Psoas muscle (tissue), 8 donors: ENCODE measurements around the gene ETV6. TPM values are rescaled to one million over a fixed set of nuclear protein-coding genes. Genes with fewer than 3 reads are reported as not detected.

Experiments
- ATAC-seq, 4 donors: fragments of 200-7000 bp; cut with Tn5 transposase; one replicate each; pipeline ENCODE4 v1.9.1; 2020; ENCODE audit warnings: moderate library complexity in 3 of 4, mild to moderate bottlenecking in 2 of 4
- DNase-seq, 2 donors: peaks; one replicate each; pipeline ENCODE4 v3.0.0-alpha.2; 2020
- H3K27ac ChIP-seq: fragments of 200-600 bp; one replicate; pipeline ENCODE4 v1.8.0; 2022
- H3K27me3 ChIP-seq, 3 donors: fragments of 200-600 bp in 1 of 3; one replicate each; pipeline versions ENCODE4 v1.6.1 to v1.8.0; 2013 to 2022; ENCODE audit warnings: low read length in 2 of 3, mild to moderate bottlenecking in 2 of 3, moderate library complexity in 1 of 3; ENCODE audit not compliant: insufficient read depth in 3 of 3
- H3K36me3 ChIP-seq, 2 donors: fragments of 200-600 bp in 1 of 2; one replicate each; pipeline versions ENCODE4 v1.6.1 to v1.8.0; 2013 to 2022; ENCODE audit warnings: low read depth in 1 of 2, mild to moderate bottlenecking in 1 of 2, moderate library complexity in 1 of 2; ENCODE audit not compliant: insufficient read depth in 1 of 2
- H3K4me1 ChIP-seq: fragments of 200-600 bp; one replicate; pipeline ENCODE4 v1.8.0; 2022
- H3K4me3 ChIP-seq: fragments of 200-600 bp; one replicate; pipeline ENCODE4 v1.8.0; 2022; ENCODE audit warnings: mild to moderate bottlenecking
- H3K9me3 ChIP-seq: fragments of 200-600 bp; one replicate; pipeline ENCODE4 v1.8.0; 2022
- CTCF ChIP-seq: fragments of 200-600 bp; IDR thresholded peaks from one replicate; pipeline ENCODE4 v1.8.0; 2022; ENCODE audit warnings: antibody characterized with exemption
- WGBS, 3 donors: extraction: QIAGEN DNeasy Blood & Tissue Kit; methylation state at CpG; one replicate each; pipeline versions ENCODE4 v1.1.6 to v1.1.7; 2013; 5-methylcytosine and 5-hydroxymethylcytosine counted together
- intact Hi-C, 2 donors: fragments of 100-400 bp; cut with DNase I; formaldehyde crosslinking; loops; one replicate each; pipeline versions ENCODE4 v1.11.0 to v1.14.2; 2022
- polyA plus RNA-seq, 3 donors: library from polyadenylated mRNA; stranded (reverse); fragments of 200-250 nt; gene quantifications; one replicate each; pipeline ENCODE4 v1.2.3, GENCODE V29; 2013
- total RNA-seq, 4 donors: library from RNA; stranded (reverse); fragmentation: NEBNext Ultra II Directional in 2 of 4; extraction: Animal tissue kit (Norgen Biotek cat#: 25700) in 2 of 4; gene quantifications; one replicate each; pipeline versions ENCODE4 v1.2.1 to v1.2.4, GENCODE V29; 2021 to 2023
- donor health status: healthy with polysubstance abuse.
- donor health status: DM: no; HTN: no; CAD: no; lungs with moderate emphysema.
- donor health status: Bipolar disorder and iron deficiency.
- donor health status: healthy.
- donor health status: DM: yes; HTN: yes; CAD: no.
- donor health status: DM: no; HTN: no; CAD: no.
- donor health status: DM: no; HTN: no; CAD: no.
- donor health status: DM: yes; HTN: yes; CAD: no.

ETV6 gene
- total and polyA plus RNA-seq, 7 donors, result 2.8 to 22.9 (median 4.9) TPM

- WGBS, 3 donors, result 93 to 96% (median 93%) methylated on average over 7 of the region's 7 CpGs
- no peak for TF ChIP-seq CTCF
- intact Hi-C loops, result no loop called here
- no peaks in the 10 kb centered on the region for H3K9me3 ChIP-seq
- ATAC-seq (no peak), DNase-seq (no peak)
- H3K27me3 ChIP-seq, result no peaks in the 10 kb centered on the region
- H3K4me3 ChIP-seq, result no peak overlapping the region
- peaks cover 8% of the 10 kb centered on the region for H3K4me1 ChIP-seq
- H3K36me3 ChIP-seq, result no peaks in the 10 kb centered on the region
- H3K27ac ChIP-seq, result no peak overlapping the region
These were observed 80.1 kb downstream of the ETV6 start for GRCh38 chr12:11729439-11730150.

DNA sequence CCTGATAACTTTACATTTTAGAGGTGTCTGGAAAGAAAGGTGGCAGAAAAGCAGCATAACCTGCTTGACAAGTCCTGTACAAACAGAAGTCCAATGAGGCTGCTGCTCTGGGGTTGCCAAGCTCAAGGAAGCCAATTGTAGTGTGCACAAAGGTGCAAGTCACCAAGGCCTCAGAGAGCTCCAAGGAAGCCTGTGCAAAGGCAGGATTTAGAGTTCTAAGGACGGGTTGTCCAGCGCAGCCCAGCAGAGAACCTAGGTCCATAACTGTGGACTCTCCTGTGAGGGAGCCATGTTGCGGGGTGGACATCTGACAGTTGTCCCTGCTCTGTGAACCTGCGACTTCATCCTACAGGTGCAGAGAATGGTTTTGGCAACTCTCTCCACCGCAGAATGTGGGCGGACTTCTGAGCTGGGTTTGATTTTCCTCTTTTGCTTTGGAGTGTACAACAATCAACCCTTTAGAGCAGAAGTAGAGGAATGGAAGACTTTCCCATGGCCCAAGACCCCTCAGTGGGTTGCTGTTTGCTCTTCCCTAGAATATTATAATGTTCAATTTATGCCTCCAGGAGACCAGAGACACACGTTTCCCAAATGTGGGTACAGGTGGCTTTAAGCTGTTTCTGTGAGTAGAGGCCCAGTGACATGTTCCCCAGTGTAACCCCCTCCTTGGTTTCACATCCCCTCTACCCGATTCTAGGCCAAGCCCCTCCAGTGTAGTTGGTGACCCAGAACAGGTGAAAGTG is 81.0 kb downstream of the ETV6 start:
- intact Hi-C loops, result no loop called here
- Histone ChIP-seq H3K4me1 (no peaks in the 10 kb centered on the region), H3K4me3 (no peak overlapping the region), H3K36me3 (no peaks in the 10 kb centered on the region), H3K9me3 (no peaks in the 10 kb centered on the region), H3K27me3 (no peaks in the 10 kb centered on the region), H3K27ac (no peak overlapping the region)
- ATAC-seq (no peak), DNase-seq (no peak)
- no peak for TF ChIP-seq CTCF
- whole genome bisulfite sequencing, 3 donors, result 90 to 93% (median 90%) methylated on average over 8 of the region's 8 CpGs

DNA sequence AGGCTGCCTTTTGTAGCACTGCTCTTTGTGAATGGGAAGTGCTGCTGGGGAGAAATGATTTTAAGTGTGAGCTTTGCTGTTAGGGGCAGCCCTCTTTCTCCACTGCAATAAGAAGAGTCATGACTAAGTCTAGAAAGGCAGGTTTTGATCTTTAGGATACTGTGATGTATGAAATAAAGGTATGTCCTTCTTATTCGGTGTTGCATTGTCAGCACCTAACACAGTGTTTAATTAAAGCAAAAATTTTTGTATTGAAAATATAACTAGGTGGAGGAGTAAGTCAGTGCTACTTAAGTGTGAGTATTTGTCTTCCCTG is 81.5 kb downstream of the ETV6 start:
- Histone ChIP-seq H3K4me1 (no peaks in the 10 kb centered on the region), H3K4me3 (no peak overlapping the region), H3K27ac (no peak overlapping the region), H3K36me3 (no peaks in the 10 kb centered on the region), H3K27me3 (no peaks in the 10 kb centered on the region), H3K9me3 (no peaks in the 10 kb centered on the region)
- ATAC-seq (no peak), DNase-seq (no peak)
- intact Hi-C loops, result no loop called here
- TF ChIP-seq CTCF, result no peak
- 92 to 96% (median 92%) methylated on average over 1 of the region's 1 CpG for WGBS, 3 donors

DNA sequence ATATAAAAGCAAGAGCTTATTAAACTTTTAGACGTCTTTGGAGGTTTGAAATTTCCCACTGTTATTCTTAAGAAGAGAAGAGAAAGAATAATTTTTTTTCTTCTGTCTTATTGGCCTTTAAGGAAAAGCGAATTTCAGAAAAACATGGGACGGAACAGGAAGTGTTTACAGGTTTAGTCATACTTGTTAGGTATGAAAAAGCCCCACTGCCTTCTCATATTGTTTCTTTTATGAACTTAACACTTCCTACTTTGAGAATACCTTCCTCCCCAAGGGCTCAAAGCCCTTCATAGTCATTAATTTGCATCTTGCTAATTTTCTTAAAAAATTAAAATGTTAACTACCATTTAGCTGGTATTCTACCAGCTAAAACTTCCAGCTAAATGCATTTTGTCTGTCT is 82.0 kb downstream of the ETV6 start:
- Histone ChIP-seq H3K4me3 (no peak overlapping the region), H3K4me1 (no peaks in the 10 kb centered on the region), H3K9me3 (no peaks in the 10 kb centered on the region), H3K27ac (no peak overlapping the region), H3K36me3 (no peaks in the 10 kb centered on the region), H3K27me3 (no peaks in the 10 kb centered on the region)
- 62 to 81% (median 73%) methylated on average over 3 of the region's 3 CpGs for WGBS, 3 donors
- TF ChIP-seq CTCF, result no peak
- DNase-seq, result no peak
- no peak for ATAC-seq
- intact Hi-C loops, result no loop called here

GRCh38 chr12:11732023-11732422 is 82.5 kb downstream of the ETV6 start:
- intact Hi-C loops, result no loop called here
- no peak overlapping the region for H3K27ac ChIP-seq
- WGBS, 3 donors, result 90 to 96% (median 94%) methylated on average over 5 of the region's 5 CpGs
- no peak for TF ChIP-seq CTCF
- no peaks in the 10 kb centered on the region for H3K9me3 ChIP-seq
- H3K27me3 ChIP-seq, result no peaks in the 10 kb centered on the region
- no peak for ATAC-seq
- no peak overlapping the region for H3K4me3 ChIP-seq
- H3K36me3 ChIP-seq, result no peaks in the 10 kb centered on the region
- DNase-seq, result no peak
- no peaks in the 10 kb centered on the region for H3K4me1 ChIP-seq
